Right atrium auricular region (tissue), 2 donors: Measurements from ENCODE around the gene COQ8A. TPM values are rescaled to one million over a fixed set of nuclear protein-coding genes. Genes with fewer than 3 reads are reported as not detected.

Experiments used
- DNase-seq: peaks from one replicate; pipeline ENCODE4 v3.0.0-alpha.2; 2019; ENCODE audit warnings: low spot score
- H3K27ac ChIP-seq, 2 donors: fragments of 200-600 bp; sonication (generic); 1 replicate in 1 of 2; 2 replicates in 1 of 2; pipeline ENCODE4 v1.5.1; 2016 to 2019
- H3K27me3 ChIP-seq, 2 donors: fragments of 200-600 bp; sonication (generic); one replicate each; pipeline versions ENCODE4 v1.5.1 to v1.6.0; 2017 to 2019
- H3K36me3 ChIP-seq: fragments of 200-600 bp; sonication (generic); one replicate; pipeline ENCODE4 v1.5.1; 2016
- H3K4me1 ChIP-seq, 2 donors: fragments of 200-600 bp; sonication (generic); one replicate each; pipeline versions ENCODE4 v1.5.1 to v1.6.0; 2017 to 2019
- H3K4me3 ChIP-seq, 2 donors: fragments of 200-600 bp; sonication (generic); 1 replicate in 1 of 2; 2 replicates in 1 of 2; pipeline ENCODE4 v1.5.1; 2017 to 2019; ENCODE audit warnings: mild to moderate bottlenecking in 1 of 2, moderate library complexity in 1 of 2
- H3K9me3 ChIP-seq, 2 donors: fragments of 200-600 bp; sonication (generic); one replicate each; pipeline ENCODE4 v1.5.1; 2019
- CTCF ChIP-seq, 2 donors: fragments of 200-600 bp; sonication (generic); IDR thresholded peaks; one replicate each; pipeline ENCODE4 v1.5.1; 2019; ENCODE audit warnings: antibody characterized with exemption in 2 of 2
- total RNA-seq, 2 donors: library from RNA; depleted of rRNA; stranded (reverse); fragments of >200 nt; gene quantifications; one replicate each; pipeline ENCODE4 v1.1.0, GENCODE V29; 2016

Gene COQ8A
- total RNA-seq, 2 donors from 2014 or later, result 158 to 253 TPM

GRCh38 chr1:226945106-226945857 lies 5.2 kb downstream of the COQ8A start:
- TF ChIP-seq CTCF (IDR thresholded peaks at IDR 0.05), result no peak
- Histone ChIP-seq H3K27me3 (no peaks in the 10 kb centered on the region), H3K4me3 (no peak overlapping the region), H3K27ac (peak overlapping the region; percentile 89 to 99), H3K36me3 (no peaks in the 10 kb centered on the region), H3K4me1 (peaks cover 0 to 72% of the 10 kb centered on the region in 2 donors), H3K9me3 (peaks cover 0 to 5% of the 10 kb centered on the region in 2 donors)
- DNase-seq, result peak; percentile 59

GRCh38 chr1:226945858-226946245 lies 5.8 kb downstream of the COQ8A start:
- Histone ChIP-seq H3K9me3 (peaks cover 0 to 5% of the 10 kb centered on the region in 2 donors), H3K36me3 (no peaks in the 10 kb centered on the region), H3K27me3 (no peaks in the 10 kb centered on the region), H3K27ac (peak overlapping the region; percentile 89 to 99), H3K4me1 (peaks cover 0 to 67% of the 10 kb centered on the region in 2 donors), H3K4me3 (no peak overlapping the region)
- peak; percentile 53 for DNase-seq
- no peak for TF ChIP-seq CTCF (IDR thresholded peaks at IDR 0.05)

GRCh38 chr1:226946285-226946684 lies 6.2 kb downstream of the COQ8A start:
- no peak overlapping the region for H3K4me3 ChIP-seq
- H3K4me1 ChIP-seq, result peaks cover 0 to 65% of the 10 kb centered on the region in 2 donors

GRCh38 chr1:226946841-226947240 lies 6.7 kb downstream of the COQ8A start:
- H3K27ac ChIP-seq, result peak overlapping the region; percentile 89 to 99
- no peaks in the 10 kb centered on the region for H3K36me3 ChIP-seq
- H3K9me3 ChIP-seq, result peaks cover 0 to 5% of the 10 kb centered on the region in 2 donors
- no peak overlapping the region for H3K4me3 ChIP-seq
- H3K4me1 ChIP-seq, result peaks cover 0 to 63% of the 10 kb centered on the region in 2 donors
- DNase-seq, result no peak
- no peaks in the 10 kb centered on the region for H3K27me3 ChIP-seq
- TF ChIP-seq CTCF (IDR thresholded peaks at IDR 0.05), result no peak

More at GRCh38 chr1:226946285-226946684, 6.2 kb downstream of the COQ8A start:
- Histone ChIP-seq H3K36me3 (no peaks in the 10 kb centered on the region), H3K27ac (peak overlapping the region; percentile 89 to 99), H3K27me3 (no peaks in the 10 kb centered on the region), H3K9me3 (peaks cover 0 to 5% of the 10 kb centered on the region in 2 donors)
- no peak for TF ChIP-seq CTCF (IDR thresholded peaks at IDR 0.05)
- DNase-seq, result peak; percentile 55

- peaks cover 0 to 5% of the 10 kb centered on the region in 2 donors for H3K9me3 ChIP-seq
- H3K27me3 ChIP-seq, result no peaks in the 10 kb centered on the region
- no peaks in the 10 kb centered on the region for H3K36me3 ChIP-seq
- no peak for DNase-seq
- peak overlapping the region; percentile 89 to 99 for H3K27ac ChIP-seq
- TF ChIP-seq CTCF (IDR thresholded peaks at IDR 0.05), result no peak
- peaks cover 0 to 58% of the 10 kb centered on the region in 2 donors for H3K4me1 ChIP-seq
- no peak overlapping the region for H3K4me3 ChIP-seq
Observed at GRCh38 chr1:226948051-226948450, 8.0 kb downstream of the COQ8A start.
